GM21529 (cell line): Measurements from ENCODE around the gene RDX.
"Not testable (repeated sequence)": the region's sequence is repeated elsewhere in the genome, so short reads cannot be mapped to it uniquely, and the experiment has no call there.

ENCODE experiments used
- ATAC-seq: cut with Tn5 transposase; IDR thresholded peaks from one replicate; pipeline ENCODE4 v1.9.1; 2021; ENCODE audit not compliant: unreplicated experiment

RDX gene

DNA sequence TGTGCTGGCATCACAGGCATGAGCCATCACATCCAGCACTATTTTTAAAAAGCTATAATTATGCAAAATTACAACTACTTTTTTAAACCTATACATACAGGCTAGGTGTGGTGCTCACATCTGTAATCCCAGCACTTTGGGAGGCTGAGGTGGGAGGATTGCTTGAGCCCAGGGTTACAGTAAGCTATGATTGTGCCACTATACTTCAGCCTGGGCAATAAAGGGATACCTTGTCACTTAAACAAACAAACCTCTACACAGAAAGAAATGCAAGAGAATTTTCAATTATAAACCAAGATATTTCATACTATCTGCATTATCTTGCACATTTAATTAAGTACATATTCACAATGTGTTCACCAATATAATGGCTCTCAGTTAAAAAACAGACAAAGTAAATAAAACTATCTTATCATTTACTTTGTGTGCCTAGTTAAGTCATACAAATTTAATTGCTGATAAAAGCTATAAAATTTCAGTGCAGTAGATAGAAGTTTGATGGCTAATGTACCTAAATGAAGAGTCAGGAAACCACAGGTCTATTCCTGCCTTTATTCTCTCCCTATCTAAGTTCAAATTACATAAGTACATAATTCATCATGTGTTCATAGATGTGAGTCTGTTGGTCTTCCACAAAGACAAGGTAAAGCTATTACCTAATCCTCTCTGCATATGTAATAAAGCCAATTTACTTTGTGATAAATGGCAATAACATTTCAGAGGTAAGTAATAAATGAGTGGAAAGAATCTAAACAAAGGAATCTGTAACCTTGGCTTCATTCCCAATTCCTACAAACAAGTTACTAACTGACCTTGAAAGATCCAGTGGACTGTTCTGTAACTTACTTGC, 9.0 kb upstream of the RDX start:
- no peak for ATAC-seq

- ATAC-seq: no peak
These were observed 7.0 kb upstream of the RDX start for GRCh38 chr11:110303414-110303826.

DNA sequence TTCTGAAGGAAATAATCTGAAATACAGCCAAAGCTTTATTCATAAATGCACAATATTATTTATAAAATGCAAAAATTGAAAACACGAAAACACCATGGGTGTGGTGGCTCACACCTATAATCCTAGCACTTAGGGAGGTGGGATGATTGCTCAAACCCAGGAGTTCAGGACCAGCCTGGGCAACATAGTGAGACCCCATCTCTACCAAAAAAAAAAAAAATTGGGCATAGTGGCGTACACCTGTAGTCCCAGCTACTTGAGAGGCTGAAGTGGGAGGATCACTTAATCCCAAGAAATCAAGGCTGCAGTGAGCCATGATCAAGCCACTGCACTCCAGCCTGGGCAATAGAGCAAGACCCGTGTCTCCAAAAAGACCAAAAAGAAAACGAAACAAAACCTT, 5.2 kb upstream of the RDX start:
- ATAC-seq: no peak

- no peak for ATAC-seq
These were observed 4.6 kb upstream of the RDX start for GRCh38 chr11:110301032-110301431.

DNA sequence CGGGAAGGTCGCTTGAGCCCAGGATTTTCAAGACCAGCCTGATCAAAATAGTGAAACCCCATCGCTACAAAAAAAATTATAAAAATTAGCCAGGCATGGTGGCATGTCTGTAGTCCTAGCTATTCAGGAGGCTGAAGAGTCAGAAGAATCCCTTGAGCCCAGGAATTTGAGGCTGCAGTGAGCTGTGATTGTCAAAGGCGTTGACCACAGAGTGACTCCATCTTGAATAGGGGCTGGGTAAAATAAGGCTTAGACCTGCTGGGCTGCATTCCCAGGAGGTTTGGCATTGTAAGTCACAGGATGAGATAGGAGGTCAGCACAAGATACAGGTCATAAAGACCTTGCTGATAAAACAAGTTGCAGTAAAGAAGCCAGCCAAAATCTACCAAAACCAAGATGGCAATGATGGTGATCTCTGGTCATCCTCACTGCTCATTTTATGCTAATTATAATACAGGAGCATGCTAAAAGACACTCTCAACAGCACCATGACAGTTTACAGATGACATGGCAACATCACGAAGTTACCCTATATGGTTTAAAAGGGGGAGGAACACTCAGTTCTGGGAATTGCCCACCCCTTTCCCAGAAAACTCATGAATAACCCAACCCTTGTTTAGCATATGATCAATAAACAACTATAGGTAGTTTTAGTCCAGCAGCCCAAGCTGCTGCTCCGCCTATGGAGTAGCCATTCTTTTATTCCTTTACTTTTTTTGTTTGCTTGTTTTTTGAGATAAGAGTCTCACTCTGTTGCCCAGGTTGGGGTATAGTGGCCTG, 2.8 kb upstream of the RDX start:
- no peak for ATAC-seq

- ATAC-seq: no peak
These were observed 1.9 kb upstream of the RDX start for GRCh38 chr11:110298301-110298765.

DNA sequence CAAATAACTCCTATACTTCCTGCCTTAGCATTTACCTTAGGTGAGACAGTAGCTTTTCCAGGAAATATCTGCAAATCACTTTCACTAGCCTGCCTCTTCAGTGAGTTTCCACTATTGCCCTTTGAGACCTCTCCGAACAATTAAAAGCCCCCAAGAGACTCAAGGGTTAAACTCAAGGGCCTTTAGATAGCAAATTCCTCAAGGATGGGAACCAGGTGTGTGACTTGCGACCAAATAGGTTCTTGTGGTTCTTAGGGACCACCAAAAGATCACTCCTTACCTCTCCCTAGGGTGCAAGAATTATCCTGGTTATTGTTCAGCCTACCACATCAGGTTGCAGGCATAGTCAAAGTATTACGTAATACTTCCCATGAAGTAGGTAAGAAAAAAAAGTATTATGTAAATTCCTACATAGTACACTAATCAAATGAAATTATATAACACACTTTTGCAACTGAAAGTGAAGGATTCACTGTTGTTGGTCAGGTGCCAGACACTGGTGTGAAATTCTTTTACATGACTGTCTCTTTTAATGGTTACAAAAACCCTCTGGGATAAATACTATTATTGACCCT, 1.4 kb upstream of the RDX start:
- ATAC-seq: no peak

- ATAC-seq: no peak
These were observed 787 bp upstream of the RDX start for GRCh38 chr11:110297076-110297725.

DNA sequence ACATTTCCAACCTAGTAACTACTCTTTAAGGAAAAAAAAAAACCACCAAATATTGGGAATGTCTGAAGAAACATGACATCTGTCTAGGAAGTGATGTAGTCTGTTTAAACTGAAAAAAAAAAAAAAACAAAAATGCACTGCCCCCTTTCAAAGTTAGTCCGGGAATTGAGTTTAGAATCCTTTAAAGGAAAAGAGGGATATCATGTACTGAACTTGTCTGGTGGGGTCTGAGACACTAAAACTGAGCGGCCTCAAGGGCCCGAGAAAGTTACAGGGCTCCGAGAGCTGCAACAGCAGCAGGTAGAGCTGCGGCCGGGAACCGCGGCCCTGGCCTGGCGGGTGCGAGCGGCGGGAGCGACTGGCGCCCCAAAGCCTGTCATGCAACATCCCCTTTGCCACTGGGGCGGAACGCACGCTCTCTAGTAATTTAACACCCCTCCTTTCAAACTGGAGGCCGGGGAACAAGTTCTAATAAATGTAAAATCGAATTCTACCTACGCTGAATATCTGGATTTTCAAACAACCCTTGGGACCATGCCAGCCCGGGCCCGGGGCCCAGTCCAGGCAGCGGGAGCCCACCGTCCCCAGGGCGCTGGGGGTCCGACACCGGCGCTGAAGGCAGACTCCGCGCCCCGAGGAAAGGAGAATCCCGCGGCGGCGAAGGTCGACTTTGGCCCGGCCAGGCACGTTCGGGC, 736 bp downstream of the RDX start:
- ATAC-seq: peak; percentile 64

DNA sequence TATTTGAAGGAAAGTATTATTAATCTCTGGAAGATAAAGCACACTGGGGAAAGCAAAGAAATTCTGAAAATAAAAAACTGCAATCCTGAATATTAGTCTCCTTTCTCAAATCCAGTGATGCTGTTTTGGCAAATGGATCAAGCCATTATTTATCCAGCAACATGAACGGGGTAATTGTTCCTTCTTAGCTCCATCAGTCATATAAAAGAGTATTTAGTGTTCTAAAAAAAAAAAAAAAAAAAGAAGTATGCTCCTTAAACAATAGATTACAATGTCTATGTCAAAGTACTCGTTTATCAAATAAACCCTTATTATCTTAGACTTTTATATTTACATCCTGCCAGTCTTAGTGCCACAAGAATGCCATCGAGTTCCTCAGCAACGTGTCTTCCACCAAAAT, 1.3 kb downstream of the RDX start:
- no peak for ATAC-seq

GRCh38 chr11:110294509-110294908, 1.9 kb downstream of the RDX start:
- no peak for ATAC-seq

DNA sequence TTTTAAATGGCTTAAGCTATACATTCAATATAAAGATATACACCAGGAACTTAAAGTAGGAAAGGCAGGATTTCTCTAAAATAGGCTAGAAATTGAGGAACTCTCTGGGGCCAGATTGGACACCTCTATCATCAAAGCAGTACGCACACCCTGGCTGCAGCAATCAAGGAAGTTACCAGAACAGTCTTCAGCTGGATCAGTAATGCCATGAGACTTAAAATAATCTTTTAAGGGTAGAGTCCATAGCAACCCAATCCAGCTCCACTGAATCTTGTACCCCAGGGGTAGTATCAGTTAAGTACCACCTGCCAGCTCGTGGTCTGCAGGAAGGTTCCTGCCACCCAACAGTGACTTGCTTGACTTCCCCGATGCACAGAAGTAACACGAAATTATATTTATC, 3.0 kb downstream of the RDX start:
- ATAC-seq: no peak

GRCh38 chr11:110292146-110292545, 4.3 kb downstream of the RDX start:
- ATAC-seq: not testable (repeated sequence)

DNA sequence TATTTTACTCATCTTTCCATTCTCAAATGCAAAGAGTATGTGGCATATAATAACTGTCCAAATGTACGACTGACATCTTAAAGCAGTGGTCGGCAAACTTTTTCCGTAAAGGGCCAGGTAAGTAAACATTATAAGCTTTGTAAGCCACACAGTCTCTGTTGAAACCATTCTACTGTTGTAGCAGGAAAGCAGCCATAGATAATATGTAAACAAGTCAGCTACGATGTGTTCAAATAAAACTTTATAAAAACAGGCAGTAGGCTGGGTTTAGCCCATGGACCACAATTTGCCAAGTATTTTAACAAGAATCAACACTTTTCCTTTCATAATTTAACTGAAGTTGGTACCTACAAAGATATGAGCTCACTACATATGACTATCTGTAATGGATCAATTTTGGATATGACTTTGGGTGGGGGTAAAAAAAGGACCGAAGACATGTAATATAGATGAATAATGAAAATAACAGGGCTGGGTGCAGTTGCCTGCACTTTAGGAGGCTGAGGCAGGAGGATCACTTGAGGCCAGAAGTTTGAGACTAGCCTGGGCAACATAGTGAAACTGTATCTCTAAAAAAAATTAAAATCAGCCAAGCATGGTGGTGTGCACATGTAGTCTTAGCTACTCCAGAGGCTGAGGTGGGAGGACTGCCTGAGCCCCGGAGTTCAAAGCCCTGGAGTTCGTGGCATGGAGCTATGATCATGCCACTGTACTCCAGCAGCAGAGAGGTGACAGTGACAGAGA, 5.7 kb downstream of the RDX start:
- no peak for ATAC-seq

- ATAC-seq: no peak
These were observed 6.9 kb downstream of the RDX start for GRCh38 chr11:110289472-110289871.

GRCh38 chr11:110287537-110287936, 8.9 kb downstream of the RDX start:
- peak; percentile 64 for ATAC-seq

- no peak for ATAC-seq
These were observed 9.9 kb downstream of the RDX start for GRCh38 chr11:110286298-110287040.

GRCh38 chr11:110283862-110284261, 12.6 kb downstream of the RDX start:
- ATAC-seq: no peak

- ATAC-seq: not testable (repeated sequence)
These were observed 15.8 kb downstream of the RDX start for GRCh38 chr11:110280595-110280994.
